Panc1 (cell line): Measurements from ENCODE around the gene FSD1L.

Source experiments
- CTCF ChIP-seq: fragments of 450-650 bp; IDR thresholded peaks from 2 replicates; pipeline ENCODE4 v1.5.1; 2017; ENCODE audit warnings: mild to moderate bottlenecking
- SIN3A ChIP-seq: IDR thresholded peaks from 2 replicates; pipeline ENCODE4 v1.6.1; 2012; ENCODE audit warnings: low read depth, mild to moderate bottlenecking, low read length, moderate library complexity, borderline replicate concordance; ENCODE audit not compliant: insufficient read depth

DNA sequence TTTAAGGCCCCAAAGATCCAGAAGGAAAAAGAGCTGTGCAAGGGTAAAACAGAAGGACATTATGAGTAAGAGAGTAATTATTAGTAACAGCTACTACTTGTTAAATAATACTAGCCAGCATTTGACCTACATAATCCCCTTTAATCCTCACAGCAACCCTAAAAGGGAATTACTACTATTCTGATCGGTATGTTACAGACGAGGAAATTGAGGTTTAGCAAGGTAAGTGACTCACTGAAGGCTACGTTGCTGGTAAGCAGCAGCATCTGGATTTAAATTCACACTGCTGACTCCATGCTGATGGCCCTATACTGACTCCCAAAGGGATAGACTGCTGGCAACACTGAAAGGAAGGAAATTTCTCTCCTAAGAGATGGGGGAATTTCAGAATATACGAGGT, 3.7 kb upstream of the FSD1L start:
- TF ChIP-seq CTCF (no peak), SIN3A (no peak)
